Measurements from ENCODE around the gene TANGO2.

TANGO2 gene

GRCh38 chr22:20101638-20102037, 80.7 kb downstream of the TANGO2 start:
- TF ChIP-seq TEAD4 (IDR thresholded peaks at IDR 0.05) (no peak), NFIC (IDR thresholded peaks at IDR 0.05) (no peak)

DNA sequence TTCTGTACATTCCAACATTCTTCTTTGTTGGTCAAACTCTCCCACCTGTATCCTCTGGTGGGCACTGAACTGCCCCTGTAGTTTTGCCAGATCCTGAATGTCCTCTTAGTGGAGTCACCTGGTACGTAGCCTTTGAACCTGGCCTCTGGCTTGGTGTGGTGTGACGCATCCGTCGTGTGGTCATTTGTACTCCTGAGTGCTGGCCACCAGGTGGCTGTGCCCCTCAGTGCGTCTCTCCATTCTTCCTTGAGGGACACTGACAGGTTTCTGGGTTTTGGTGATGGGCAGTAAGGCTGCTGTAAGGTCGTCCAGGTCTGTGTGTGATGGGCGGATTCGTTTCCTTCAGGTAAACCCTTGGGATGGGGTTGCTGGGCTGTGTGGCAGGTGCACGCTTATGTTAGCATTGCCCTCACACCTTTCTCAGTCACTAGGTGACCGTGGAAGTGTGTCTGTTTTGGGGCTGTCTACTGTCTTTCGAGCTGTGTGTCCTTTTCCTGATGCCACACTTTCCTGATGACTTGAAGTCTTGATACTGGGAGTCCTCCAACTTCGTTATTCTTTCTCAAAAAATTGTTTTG, 81.4 kb downstream of the TANGO2 start:
- no peak for TF ChIP-seq FOXM1 (IDR thresholded peaks at IDR 0.05; ENCODE audit: borderline replicate concordance, low read depth)
- no peak for TF ChIP-seq YY1 (IDR thresholded peaks at IDR 0.05; ENCODE audit: low read depth)
- no peak for TF ChIP-seq TEAD4 (IDR thresholded peaks at IDR 0.05)
- TF ChIP-seq NFIC (IDR thresholded peaks at IDR 0.05), result no peak
- TF ChIP-seq, protein P1, sequence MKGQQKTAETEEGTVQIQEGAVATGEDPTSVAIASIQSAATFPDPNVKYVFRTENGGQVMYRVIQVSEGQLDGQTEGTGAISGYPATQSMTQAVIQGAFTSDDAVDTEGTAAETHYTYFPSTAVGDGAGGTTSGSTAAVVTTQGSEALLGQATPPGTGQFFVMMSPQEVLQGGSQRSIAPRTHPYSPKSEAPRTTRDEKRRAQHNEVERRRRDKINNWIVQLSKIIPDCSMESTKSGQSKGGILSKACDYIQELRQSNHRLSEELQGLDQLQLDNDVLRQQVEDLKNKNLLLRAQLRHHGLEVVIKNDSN (IDR thresholded peaks at IDR 0.05), result no peak
- TF ChIP-seq TCF12 (IDR thresholded peaks at IDR 0.05; ENCODE audit: low read depth), result no peak
- no peak for TF ChIP-seq CEBPB (IDR thresholded peaks at IDR 0.05)
- TF ChIP-seq TAF1 (IDR thresholded peaks at IDR 0.05; ENCODE audit: low read depth), result no peak
- no peak for TF ChIP-seq CREB1 (IDR thresholded peaks at IDR 0.05; ENCODE audit: low read depth)
- TF ChIP-seq EGR1 (IDR thresholded peaks at IDR 0.05), result no peak
- TF ChIP-seq RAD21 (IDR thresholded peaks at IDR 0.05; ENCODE audit: low read depth), result no peak
- TF ChIP-seq ZBTB7A (IDR thresholded peaks at IDR 0.05; ENCODE audit: low read depth), result no peak
- TF ChIP-seq MAX (IDR thresholded peaks at IDR 0.05), result no peak

DNA sequence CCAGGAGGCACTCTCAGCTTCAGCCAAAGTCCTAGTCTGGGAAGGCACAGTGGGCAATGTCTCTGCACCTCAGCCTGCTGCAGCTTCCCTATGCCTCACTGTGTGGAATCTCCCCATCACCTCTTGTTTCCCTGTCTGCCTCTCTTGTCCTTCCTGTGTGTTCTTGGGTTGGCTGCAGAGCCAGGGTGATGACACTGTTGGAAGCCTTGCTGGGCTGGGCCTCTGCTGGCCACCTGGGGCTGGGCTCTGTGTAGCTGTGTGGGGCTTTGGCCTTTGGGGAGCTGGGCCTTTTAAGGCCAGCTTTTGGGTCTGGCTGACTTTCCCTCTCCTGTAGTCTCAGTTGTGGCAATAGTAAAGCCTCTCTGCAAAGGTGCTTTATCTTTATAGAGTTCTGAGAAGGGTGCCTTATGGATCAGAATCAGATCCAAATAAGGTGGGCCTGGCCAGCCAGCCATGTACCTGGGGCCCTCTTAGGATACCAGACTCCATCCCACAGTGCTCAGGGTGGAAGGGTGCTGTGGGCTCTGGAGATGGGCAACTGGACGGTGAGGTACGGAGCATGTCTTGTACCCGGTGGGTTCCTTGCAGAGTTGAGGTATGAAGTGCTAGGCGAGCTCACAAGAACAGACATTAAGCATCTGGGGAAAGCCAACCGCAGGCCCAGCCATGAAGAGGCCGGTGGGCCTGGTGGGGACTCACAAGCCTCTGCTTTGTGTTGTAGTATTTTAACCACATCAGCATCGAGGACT, 84.7 kb downstream of the TANGO2 start:
- TF ChIP-seq NFIC (IDR thresholded peaks at IDR 0.05) (no peak), TEAD4 (IDR thresholded peaks at IDR 0.05) (no peak), TCF12 (IDR thresholded peaks at IDR 0.05; ENCODE audit: low read depth) (no peak)

- TF ChIP-seq REST (IDR thresholded peaks at IDR 0.05; ENCODE audit: low read depth) (no peak), CREB1 (IDR thresholded peaks at IDR 0.05; ENCODE audit: low read depth) (no peak), TAF1 (IDR thresholded peaks at IDR 0.05; ENCODE audit: low read depth) (no peak)
These were observed 85.4 kb downstream of the TANGO2 start for GRCh38 chr22:20106205-20106848.

- TF ChIP-seq TAF1 (IDR thresholded peaks at IDR 0.05; ENCODE audit: low read depth) (no peak), TCF12 (IDR thresholded peaks at IDR 0.05; ENCODE audit: low read depth) (no peak), MAX (IDR thresholded peaks at IDR 0.05) (no peak), YY1 (IDR thresholded peaks at IDR 0.05; ENCODE audit: low read depth) (no peak)
These were observed 85.9 kb downstream of the TANGO2 start for GRCh38 chr22:20106849-20107237.

- TF ChIP-seq EP300 (IDR thresholded peaks at IDR 0.05; ENCODE audit: borderline replicate concordance) (no peak), REST (IDR thresholded peaks at IDR 0.05; ENCODE audit: low read depth) (no peak), TAF1 (IDR thresholded peaks at IDR 0.05; ENCODE audit: low read depth) (no peak), TCF12 (IDR thresholded peaks at IDR 0.05; ENCODE audit: low read depth) (no peak), FOXM1 (IDR thresholded peaks at IDR 0.05; ENCODE audit: borderline replicate concordance, low read depth) (no peak), TEAD4 (IDR thresholded peaks at IDR 0.05) (no peak), YY1 (IDR thresholded peaks at IDR 0.05; ENCODE audit: low read depth) (no peak), EGR1 (IDR thresholded peaks at IDR 0.05) (no peak)
These were observed 86.6 kb downstream of the TANGO2 start for GRCh38 chr22:20107471-20107901.
